ENCODE data around the gene RTTN.

Gene RTTN

GRCh38 chr18:70172225-70172624, 33.3 kb downstream of the RTTN start:
- no peak overlapping the region for H3K4me2 ChIP-seq (ENCODE audit: low read depth, low read length, poor library complexity, severe bottlenecking)

GRCh38 chr18:70169747-70170146, 35.7 kb downstream of the RTTN start:
- H3K4me1 ChIP-seq (ENCODE audit: insufficient read depth, low read length, poor library complexity, severe bottlenecking), result no peaks in the 10 kb centered on the region
- no peaks in the 10 kb centered on the region for H3K9me2 ChIP-seq (replicated peaks; ENCODE audit: low read depth, low read length)
- H4K20me1 ChIP-seq (ENCODE audit: insufficient read depth, low read length, poor library complexity, severe bottlenecking), result no peaks in the 10 kb centered on the region
- H3F3A ChIP-seq (ENCODE audit: low read depth), result no peaks in the 10 kb centered on the region
- no peak overlapping the region for H3K9ac ChIP-seq (ENCODE audit: low read depth, low read length, poor library complexity, severe bottlenecking)
- H2AFZ ChIP-seq (ENCODE audit: low read length), result no peak overlapping the region
- no peak for TF ChIP-seq CTCF (conservative IDR thresholded peaks at IDR 0.05; ENCODE audit: low read length)
- no peak for TF ChIP-seq EZH2phosphoT487 (IDR thresholded peaks at IDR 0.05; ENCODE audit: borderline replicate concordance)
- H3K27me3 ChIP-seq (ENCODE audit: insufficient read depth, low read length, poor library complexity, severe bottlenecking), result no peaks in the 10 kb centered on the region
- no peaks in the 10 kb centered on the region for H3K79me2 ChIP-seq (ENCODE audit: insufficient read depth, low read length)
- H3K36me3 ChIP-seq (ENCODE audit: insufficient read depth, low read length), result peaks cover 29% of the 10 kb centered on the region; the same call in 1 of the 2 replicates
- no peak overlapping the region for H3K4me2 ChIP-seq (ENCODE audit: low read depth, low read length, poor library complexity, severe bottlenecking)
- H3K9me3 ChIP-seq (ENCODE audit: insufficient read depth, low read depth, low read length), result no peaks in the 10 kb centered on the region
- H3K4me3 ChIP-seq (ENCODE audit: low read length, poor library complexity, severe bottlenecking), result no peak overlapping the region

More at GRCh38 chr18:70172225-70172624, 33.3 kb downstream of the RTTN start:
- TF ChIP-seq CTCF (conservative IDR thresholded peaks at IDR 0.05; ENCODE audit: low read length) (peak; percentile 45), EZH2phosphoT487 (IDR thresholded peaks at IDR 0.05; ENCODE audit: borderline replicate concordance) (no peak)
- Histone ChIP-seq H3K9me3 (ENCODE audit: insufficient read depth, low read depth, low read length) (no peaks in the 10 kb centered on the region), H3K4me1 (ENCODE audit: insufficient read depth, low read length, poor library complexity, severe bottlenecking) (no peaks in the 10 kb centered on the region), H3K9ac (ENCODE audit: low read depth, low read length, poor library complexity, severe bottlenecking) (no peak overlapping the region), H3K4me3 (ENCODE audit: low read length, poor library complexity, severe bottlenecking) (no peak overlapping the region), H3K9me2 (replicated peaks; ENCODE audit: low read depth, low read length) (no peaks in the 10 kb centered on the region), H4K20me1 (ENCODE audit: insufficient read depth, low read length, poor library complexity, severe bottlenecking) (no peaks in the 10 kb centered on the region), H2AFZ (ENCODE audit: low read length) (no peak overlapping the region), H3K79me2 (ENCODE audit: insufficient read depth, low read length) (no peaks in the 10 kb centered on the region), H3K27me3 (ENCODE audit: insufficient read depth, low read length, poor library complexity, severe bottlenecking) (no peaks in the 10 kb centered on the region), H3F3A (ENCODE audit: low read depth) (no peaks in the 10 kb centered on the region), H3K36me3 (ENCODE audit: insufficient read depth, low read length) (peaks cover 21% of the 10 kb centered on the region; the same call in 1 of the 2 replicates)

- no peak overlapping the region for H3K4me2 ChIP-seq (ENCODE audit: low read depth, low read length, poor library complexity, severe bottlenecking)
- H3K36me3 ChIP-seq (ENCODE audit: insufficient read depth, low read length), result peaks cover 48% of the 10 kb centered on the region; the same call in 1 of the 2 replicates
- no peak overlapping the region for H3K9ac ChIP-seq (ENCODE audit: low read depth, low read length, poor library complexity, severe bottlenecking)
- no peak overlapping the region for H3K4me3 ChIP-seq (ENCODE audit: low read length, poor library complexity, severe bottlenecking)
- no peaks in the 10 kb centered on the region for H3K4me1 ChIP-seq (ENCODE audit: insufficient read depth, low read length, poor library complexity, severe bottlenecking)
- no peaks in the 10 kb centered on the region for H3F3A ChIP-seq (ENCODE audit: low read depth)
- no peak overlapping the region for H2AFZ ChIP-seq (ENCODE audit: low read length)
- H3K27me3 ChIP-seq (ENCODE audit: insufficient read depth, low read length, poor library complexity, severe bottlenecking), result no peaks in the 10 kb centered on the region
- H4K20me1 ChIP-seq (ENCODE audit: insufficient read depth, low read length, poor library complexity, severe bottlenecking), result no peaks in the 10 kb centered on the region
- no peaks in the 10 kb centered on the region for H3K9me3 ChIP-seq (ENCODE audit: insufficient read depth, low read depth, low read length)
- no peaks in the 10 kb centered on the region for H3K9me2 ChIP-seq (replicated peaks; ENCODE audit: low read depth, low read length)
- no peaks in the 10 kb centered on the region for H3K79me2 ChIP-seq (ENCODE audit: insufficient read depth, low read length)
- no peak for TF ChIP-seq CTCF (conservative IDR thresholded peaks at IDR 0.05; ENCODE audit: low read length)
- no peak for TF ChIP-seq EZH2phosphoT487 (IDR thresholded peaks at IDR 0.05; ENCODE audit: borderline replicate concordance)
These were observed 38.8 kb downstream of the RTTN start for GRCh38 chr18:70166668-70167067.
